HG03565 (cell line): ENCODE results near the gene MYOF.
"Not testable (repeated sequence)": the region's sequence is repeated elsewhere in the genome, so short reads cannot be mapped to it uniquely, and the experiment has no call there.

Experiments
- ATAC-seq: cut with Tn5 transposase; IDR thresholded peaks from one replicate; pipeline ENCODE4 v1.9.1; 2021; ENCODE audit warnings: mild to moderate bottlenecking, moderate library complexity; ENCODE audit not compliant: unreplicated experiment

Gene MYOF

GRCh38 chr10:93459466-93459865 is 22.7 kb downstream of the MYOF start:
- no peak for ATAC-seq

- ATAC-seq = no peak
Measured at GRCh38 chr10:93458821-93459257, 23.3 kb downstream of the MYOF start.

- ATAC-seq = no peak
Measured at GRCh38 chr10:93457511-93457910, 24.6 kb downstream of the MYOF start.

- no peak for ATAC-seq
Measured at GRCh38 chr10:93456480-93456879, 25.7 kb downstream of the MYOF start.

GRCh38 chr10:93454736-93455135 is 27.4 kb downstream of the MYOF start:
- ATAC-seq = no peak

- ATAC-seq = no peak
Measured at GRCh38 chr10:93454146-93454545, 28.0 kb downstream of the MYOF start.

GRCh38 chr10:93452143-93452542 is 30.0 kb downstream of the MYOF start:
- ATAC-seq = peak; percentile 78

- no peak for ATAC-seq
Measured at GRCh38 chr10:93451244-93451947, 30.7 kb downstream of the MYOF start.

GRCh38 chr10:93447970-93448369 is 34.2 kb downstream of the MYOF start:
- no peak for ATAC-seq

GRCh38 chr10:93447019-93447418 is 35.1 kb downstream of the MYOF start:
- no peak for ATAC-seq

GRCh38 chr10:93445978-93446720 is 36.0 kb downstream of the MYOF start:
- no peak for ATAC-seq

GRCh38 chr10:93445097-93445960 is 36.8 kb downstream of the MYOF start:
- ATAC-seq = no peak

GRCh38 chr10:93443481-93443880 is 38.7 kb downstream of the MYOF start:
- ATAC-seq = no peak

GRCh38 chr10:93442721-93443120 is 39.4 kb downstream of the MYOF start:
- not testable (repeated sequence) for ATAC-seq

GRCh38 chr10:93440591-93441091 is 41.5 kb downstream of the MYOF start:
- no peak for ATAC-seq

GRCh38 chr10:93438613-93439253 is 43.4 kb downstream of the MYOF start:
- no peak for ATAC-seq

GRCh38 chr10:93437946-93438612 is 44.1 kb downstream of the MYOF start:
- ATAC-seq = no peak

- no peak for ATAC-seq
Measured at GRCh38 chr10:93437086-93437945, 44.8 kb downstream of the MYOF start.

GRCh38 chr10:93436591-93437085 is 45.5 kb downstream of the MYOF start:
- no peak for ATAC-seq
